Muscle of leg (tissue), 11 donors: ENCODE measurements around the gene CHRM4. TPM values are rescaled to one million over a fixed set of nuclear protein-coding genes. Genes with fewer than 3 reads are reported as not detected.
A peak's percentile ranks its signal among the peaks of the same experiment; 100 is the strongest.

Experiments used
- DNase-seq: peaks from one replicate; pipeline ENCODE4 v3.0.0; 2013
- H3K27ac ChIP-seq: one replicate; pipeline ENCODE4 v1.5.1; 2013; ENCODE audit warnings: mild to moderate bottlenecking, low read length, control low read depth
- H3K27me3 ChIP-seq: one replicate; pipeline ENCODE4 v1.6.1; 2013; ENCODE audit warnings: low read length; ENCODE audit not compliant: control insufficient read depth, insufficient read depth
- H3K36me3 ChIP-seq: one replicate; pipeline ENCODE4 v1.6.1; 2013; ENCODE audit warnings: low read length; ENCODE audit not compliant: control insufficient read depth, insufficient read depth
- H3K4me1 ChIP-seq: one replicate; pipeline ENCODE4 v1.6.1; 2013; ENCODE audit warnings: low read length; ENCODE audit not compliant: control insufficient read depth, insufficient read depth
- H3K4me3 ChIP-seq: one replicate; pipeline ENCODE4 v1.5.1; 2013; ENCODE audit warnings: low read length, control low read depth
- H3K9me3 ChIP-seq: replicated peaks from 2 replicates; pipeline ENCODE4 v1.6.1; 2013; ENCODE audit warnings: low read depth, low read length; ENCODE audit not compliant: control insufficient read depth
- WGBS: methylation state at CpG from one replicate; pipeline ENCODE4 v1.1.5; 2013; ENCODE audit warnings: missing lambda C conversion rate; ENCODE audit not compliant: insufficient coverage; 5-methylcytosine and 5-hydroxymethylcytosine counted together
- polyA plus RNA-seq, 8 donors: library from polyadenylated mRNA; unstranded; fragments of 120-200 nt; gene quantifications; one replicate each; pipeline versions ENCODE4 v1.2.1 to v1.2.3, GENCODE V29; 2013; ENCODE audit warnings: inconsistent platforms in 1 of 8, low replicate concordance in 1 of 8; ENCODE audit not compliant: insufficient read length in 8 of 8, insufficient read depth in 1 of 8
- total RNA-seq: library from RNA; stranded (reverse); fragments of 120-200 nt; gene quantifications from one replicate; pipeline ENCODE4 v1.2.4, GENCODE V29; 2013

Gene CHRM4
- total and polyA plus RNA-seq, 9 donors: 0.12 to 0.22 (median 0.13) TPM; not detected in 5

GRCh38 chr11:46407635-46408034 is 16.1 kb upstream of the CHRM4 start:
- DNase-seq: no peak
- Histone ChIP-seq H3K9me3 (no peaks in the 10 kb centered on the region), H3K4me1 (no peaks in the 10 kb centered on the region), H3K36me3 (peaks cover 49% of the 10 kb centered on the region), H3K27me3 (no peaks in the 10 kb centered on the region), H3K27ac (no peak overlapping the region), H3K4me3 (no peak overlapping the region)
- WGBS: 62% methylated on average over 9 of the region's 10 CpGs

DNA sequence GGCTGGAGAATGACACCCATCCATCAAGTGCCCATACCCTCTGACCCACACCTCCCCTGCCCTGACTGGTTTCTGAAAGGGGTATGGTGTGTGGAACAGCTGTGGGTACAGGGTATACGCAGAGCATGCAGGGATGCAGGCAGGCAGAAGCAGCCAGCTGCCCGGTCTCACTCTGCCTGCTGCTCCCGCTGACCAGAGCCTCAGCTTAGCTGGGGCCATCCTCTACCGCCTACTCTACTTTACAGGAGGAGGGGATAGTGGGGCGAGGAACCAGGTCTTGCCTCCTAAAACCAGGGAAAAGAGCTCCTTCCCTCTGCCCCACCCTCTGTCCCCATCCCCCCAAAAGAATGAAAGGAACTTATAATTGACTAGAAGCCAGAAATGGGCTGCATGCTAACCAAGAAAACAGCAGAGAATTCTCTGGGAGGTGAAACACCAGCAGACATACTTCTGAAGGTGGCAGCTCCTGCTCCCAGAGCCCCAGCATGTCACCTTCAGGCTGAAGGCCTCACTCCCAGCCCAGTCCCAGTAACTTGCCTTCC is 13.0 kb upstream of the CHRM4 start:
- no peak overlapping the region for H3K27ac ChIP-seq
- no peak for DNase-seq
- no peaks in the 10 kb centered on the region for H3K4me1 ChIP-seq
- no peaks in the 10 kb centered on the region for H3K9me3 ChIP-seq
- H3K36me3 ChIP-seq: peaks cover 44% of the 10 kb centered on the region
- WGBS: no CpG with 5 or more reads among the region's 5 CpGs
- no peaks in the 10 kb centered on the region for H3K27me3 ChIP-seq
- no peak overlapping the region for H3K4me3 ChIP-seq

DNA sequence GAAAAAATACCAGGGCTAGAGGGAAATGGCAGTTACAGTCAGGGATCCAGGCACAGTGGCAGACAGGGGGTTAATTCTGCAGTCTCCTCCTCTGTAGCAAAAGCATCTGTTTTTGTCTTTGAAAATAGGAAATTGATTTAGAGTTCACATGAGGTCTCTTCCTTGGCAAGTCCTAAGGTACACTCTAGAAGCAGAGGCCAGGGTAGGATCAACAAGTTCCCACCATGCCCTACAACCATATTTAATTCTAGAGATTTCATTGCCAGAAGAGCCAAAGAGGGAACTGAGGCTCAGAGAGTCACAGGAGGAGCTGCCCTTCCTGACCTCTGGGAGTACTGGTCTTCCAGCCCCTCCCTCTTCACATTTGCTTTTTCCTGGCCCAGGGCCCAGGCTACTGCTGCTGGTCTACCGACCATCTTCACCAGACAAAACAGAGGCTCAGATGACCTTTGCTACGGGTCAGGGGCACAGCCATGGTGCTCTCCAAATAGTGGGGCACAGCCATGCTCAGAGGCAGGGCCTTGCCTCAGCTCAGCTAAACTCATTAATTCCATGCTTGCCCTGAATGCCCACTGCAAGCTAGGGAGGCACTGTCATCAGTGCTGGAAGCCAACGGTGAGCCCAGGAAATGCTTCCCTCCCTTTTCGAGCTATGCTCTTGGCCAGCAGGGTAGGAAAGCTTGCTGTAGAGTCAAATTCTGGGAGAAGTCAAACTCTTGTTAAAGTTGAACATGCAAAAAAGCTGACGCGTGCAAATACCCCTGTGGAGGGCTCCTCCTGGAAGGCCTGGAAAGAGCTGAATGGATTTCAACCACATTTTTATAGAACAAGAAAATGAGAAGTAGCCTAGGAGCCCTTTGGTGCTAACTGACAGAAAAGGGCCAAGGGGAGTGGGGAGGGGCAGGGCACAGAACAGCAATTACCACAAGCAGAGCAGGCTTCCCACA is 11.7 kb upstream of the CHRM4 start:
- H3K4me1 ChIP-seq: no peaks in the 10 kb centered on the region
- H3K36me3 ChIP-seq: peaks cover 35% of the 10 kb centered on the region
- no peaks in the 10 kb centered on the region for H3K27me3 ChIP-seq
- H3K9me3 ChIP-seq: no peaks in the 10 kb centered on the region
- WGBS: 31% methylated on average over 3 of the region's 6 CpGs
- no peak overlapping the region for H3K4me3 ChIP-seq
- no peak for DNase-seq
- no peak overlapping the region for H3K27ac ChIP-seq

DNA sequence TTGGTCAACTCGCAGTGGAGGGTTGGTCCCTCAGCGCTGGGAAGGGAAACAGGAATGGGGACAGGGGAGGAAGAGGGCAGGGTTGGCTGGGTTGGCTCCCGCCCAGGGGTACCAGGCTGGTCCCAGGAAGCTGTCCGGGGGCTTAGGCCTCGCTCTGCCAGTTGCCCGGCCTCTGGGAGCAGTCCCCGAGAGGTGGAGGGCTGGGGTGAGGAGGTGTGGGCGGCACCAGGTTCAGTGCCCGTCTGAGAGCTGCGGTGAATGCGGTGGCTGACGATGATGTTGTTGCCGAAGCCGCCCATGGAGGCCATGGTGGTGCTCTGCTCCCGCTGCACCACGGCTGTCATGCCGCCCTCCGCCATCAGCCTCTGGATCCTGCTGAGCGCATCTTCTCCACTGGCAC is 6.0 kb upstream of the CHRM4 start:
- Histone ChIP-seq H3K4me1 (peaks cover 8% of the 10 kb centered on the region), H3K36me3 (peaks cover 28% of the 10 kb centered on the region), H3K27ac (no peak overlapping the region), H3K4me3 (no peak overlapping the region), H3K9me3 (no peaks in the 10 kb centered on the region), H3K27me3 (peaks cover 7% of the 10 kb centered on the region)
- DNase-seq: no peak
- WGBS: 92% methylated on average over 14 of the region's 19 CpGs

DNA sequence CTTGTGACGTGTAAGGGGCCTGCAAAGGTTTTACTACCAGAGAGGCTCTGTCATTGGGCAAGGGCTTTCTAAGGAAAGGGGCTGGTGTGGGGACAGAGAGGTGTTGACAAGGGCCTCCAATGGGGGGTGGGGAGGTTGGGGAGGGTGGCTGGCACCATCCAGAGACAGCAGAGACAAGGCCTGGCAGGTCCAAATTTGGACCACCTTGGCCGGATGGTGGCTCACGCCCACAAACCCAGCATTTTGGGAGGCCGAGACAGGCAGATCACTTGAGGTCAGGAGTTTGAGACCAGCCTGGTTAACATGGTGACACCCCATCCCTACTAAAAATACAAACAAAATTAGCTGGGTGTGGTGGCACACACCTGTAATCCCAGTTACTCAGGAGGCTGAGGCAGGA is 2.2 kb upstream of the CHRM4 start:
- no peaks in the 10 kb centered on the region for H3K9me3 ChIP-seq
- H3K4me3 ChIP-seq: no peak overlapping the region
- peaks cover 36% of the 10 kb centered on the region for H3K27me3 ChIP-seq
- no peak for DNase-seq
- H3K4me1 ChIP-seq: peaks cover 27% of the 10 kb centered on the region
- H3K36me3 ChIP-seq: peaks cover 25% of the 10 kb centered on the region
- WGBS: 83% methylated on average over 3 of the region's 4 CpGs
- H3K27ac ChIP-seq: no peak overlapping the region

DNA sequence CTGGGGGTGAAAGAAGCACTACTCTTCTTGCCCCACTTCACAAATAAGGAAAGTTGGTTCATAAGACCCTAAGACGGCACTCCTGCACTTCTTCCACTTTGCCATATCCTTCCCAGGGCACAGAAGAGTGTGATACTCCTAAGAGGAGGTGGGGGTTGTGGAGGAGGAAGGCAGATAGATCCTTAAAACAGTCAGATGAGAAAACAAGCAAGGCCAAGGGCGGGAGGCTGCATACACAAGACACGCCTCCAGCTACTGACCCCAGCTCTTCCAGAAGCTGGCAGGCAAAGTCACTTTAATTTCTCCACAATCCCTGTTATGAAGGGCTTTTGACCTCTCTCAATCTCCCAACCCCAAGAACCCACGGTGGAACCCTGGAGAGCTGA is 1.6 kb upstream of the CHRM4 start:
- Histone ChIP-seq H3K27ac (no peak overlapping the region), H3K4me3 (no peak overlapping the region), H3K4me1 (peaks cover 27% of the 10 kb centered on the region), H3K36me3 (peaks cover 24% of the 10 kb centered on the region), H3K9me3 (no peaks in the 10 kb centered on the region), H3K27me3 (peaks cover 41% of the 10 kb centered on the region)
- no peak for DNase-seq
- WGBS: no CpG with 5 or more reads among the region's 4 CpGs

DNA sequence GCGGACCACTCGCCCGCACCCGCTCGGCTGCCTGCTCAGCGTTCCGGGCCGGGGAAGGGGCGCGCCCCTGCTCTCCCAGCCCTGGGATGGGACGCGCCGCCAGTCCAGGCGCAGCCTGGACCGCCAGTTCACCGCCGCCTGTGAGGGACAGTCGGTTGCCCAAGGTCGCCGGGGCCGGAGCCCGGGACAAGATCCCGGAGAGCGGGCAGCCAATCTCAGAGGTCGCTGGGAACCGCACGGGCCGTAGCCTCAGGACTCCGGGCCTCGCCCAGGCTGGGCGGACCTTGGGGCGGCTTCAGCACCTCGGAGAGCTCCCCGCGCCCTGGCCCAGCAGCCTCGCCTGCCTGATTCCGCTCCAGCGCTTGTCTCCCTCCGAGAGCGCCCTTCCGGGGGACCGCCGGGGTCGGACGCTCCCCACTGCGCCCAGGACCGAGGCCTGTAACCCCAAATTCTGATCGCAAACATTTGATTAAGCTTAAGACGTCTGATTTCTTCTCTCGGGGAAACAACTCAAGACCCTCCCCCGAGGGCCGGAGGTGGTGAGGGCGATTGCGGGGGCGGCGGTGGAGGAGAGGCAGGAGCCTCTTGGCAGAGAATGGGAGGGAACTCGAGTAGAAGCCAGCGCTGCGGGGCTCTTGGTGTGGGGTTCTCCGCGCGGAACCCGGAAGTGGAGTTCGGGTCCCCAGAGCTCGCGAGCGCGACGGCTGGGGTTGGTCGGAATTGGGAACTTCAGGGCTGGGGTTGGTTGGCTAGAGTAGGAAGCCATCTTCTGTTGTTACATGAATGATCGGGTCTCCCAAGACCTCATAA is 1.1 kb upstream of the CHRM4 start:
- H3K4me3 ChIP-seq: peak overlapping the region; percentile 18

GRCh38 chr11:46391186-46391577 is 394 bp downstream of the CHRM4 start:
- peaks cover 33% of the 10 kb centered on the region for H3K4me1 ChIP-seq

More for the DNA sequence above, 1.1 kb upstream of the CHRM4 start:
- Histone ChIP-seq H3K27ac (no peak overlapping the region), H3K27me3 (peaks cover 47% of the 10 kb centered on the region), H3K9me3 (no peaks in the 10 kb centered on the region), H3K36me3 (peaks cover 18% of the 10 kb centered on the region), H3K4me1 (peaks cover 32% of the 10 kb centered on the region)
- WGBS: under 1% methylated on average over 50 of the region's 71 CpGs
- DNase-seq: peak; percentile 91

DNA sequence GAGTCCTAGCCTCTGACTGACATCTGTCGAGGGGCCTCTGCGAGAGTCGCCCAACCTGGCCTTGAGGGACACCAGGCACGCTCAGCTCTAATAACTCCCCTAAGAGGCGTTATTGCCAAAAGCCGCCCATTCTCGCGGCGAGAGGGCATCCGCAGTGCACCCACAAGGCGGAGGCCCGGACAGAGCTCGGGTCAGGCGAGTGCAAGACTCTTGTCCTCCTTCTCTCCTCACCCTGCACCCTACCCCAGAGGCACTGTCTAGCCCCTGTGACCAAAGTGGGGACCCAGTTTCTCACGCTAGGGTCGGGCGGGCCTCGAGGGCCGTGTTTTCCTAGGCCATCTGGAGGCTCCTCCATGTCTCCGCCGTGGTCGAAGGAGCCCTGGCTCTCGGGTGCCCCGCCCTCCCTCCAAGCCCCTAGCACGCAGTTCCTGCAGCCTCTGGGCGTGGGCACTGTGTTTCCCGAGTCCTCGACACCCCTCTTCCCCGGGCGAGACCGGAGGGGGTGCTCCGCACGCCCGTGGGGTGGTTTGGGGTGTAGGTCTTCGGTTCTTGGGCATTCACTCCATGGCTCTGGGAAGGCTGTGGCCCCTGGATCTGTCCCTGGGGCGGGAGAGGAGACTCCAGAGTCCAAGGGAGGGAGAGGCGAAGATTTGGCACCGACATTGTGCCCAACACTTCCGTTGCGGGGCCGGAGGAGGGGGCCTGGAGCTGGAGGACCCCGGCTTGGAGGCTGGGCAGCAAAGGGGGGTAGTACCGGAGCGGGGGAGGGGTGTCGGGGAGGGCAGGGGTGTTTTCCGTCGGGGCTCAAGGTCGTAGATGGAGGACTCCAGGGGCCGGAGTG is 1.0 kb downstream of the CHRM4 start:
- H3K9me3 ChIP-seq: no peaks in the 10 kb centered on the region
- H3K4me1 ChIP-seq: peaks cover 33% of the 10 kb centered on the region
- WGBS: 6% methylated on average over 45 of the region's 49 CpGs
- H3K27ac ChIP-seq: no peak overlapping the region
- H3K27me3 ChIP-seq: peaks cover 65% of the 10 kb centered on the region
- H3K4me3 ChIP-seq: no peak overlapping the region
- no peaks in the 10 kb centered on the region for H3K36me3 ChIP-seq
- DNase-seq: no peak

More at GRCh38 chr11:46391186-46391577, 394 bp downstream of the CHRM4 start:
- Histone ChIP-seq H3K4me3 (no peak overlapping the region), H3K27ac (no peak overlapping the region), H3K27me3 (peaks cover 62% of the 10 kb centered on the region), H3K9me3 (no peaks in the 10 kb centered on the region), H3K36me3 (peaks cover 5% of the 10 kb centered on the region)
- WGBS: 1% methylated on average over 30 of the region's 31 CpGs
- DNase-seq: no peak
